Eye (tissue), 1 donor: ENCODE results near the gene QSOX2.

Experiments used
- DNase-seq: peaks from one replicate; pipeline ENCODE4 v3.0.0-alpha.2; 2015

QSOX2 gene

GRCh38 chr9:136201609-136202453 lies 43.8 kb downstream of the QSOX2 start:
- peak; percentile 72 for DNase-seq

DNA sequence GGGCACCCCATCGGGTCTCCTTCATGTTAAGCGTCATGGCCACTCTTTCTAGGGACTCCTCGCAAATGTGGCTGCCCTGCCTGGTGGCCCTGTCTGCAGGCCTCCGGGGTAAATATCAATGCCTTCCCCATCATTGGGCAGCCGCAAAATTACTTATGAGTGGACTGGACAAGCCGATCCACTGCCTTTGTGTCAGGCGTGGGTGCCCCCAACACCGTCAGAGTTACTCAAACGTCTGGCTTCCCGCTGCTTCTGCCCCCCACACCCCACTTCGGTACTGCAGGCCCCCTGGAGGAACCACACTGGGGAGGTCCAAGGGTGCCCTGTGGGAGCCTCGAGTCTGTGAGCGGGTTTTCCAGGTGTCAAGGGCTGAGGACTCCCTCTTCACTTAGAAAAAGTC lies 44.4 kb downstream of the QSOX2 start:
- DNase-seq, result no peak

- peak; percentile 7 for DNase-seq
Observed at GRCh38 chr9:136200424-136200823, 45.2 kb downstream of the QSOX2 start.

DNA sequence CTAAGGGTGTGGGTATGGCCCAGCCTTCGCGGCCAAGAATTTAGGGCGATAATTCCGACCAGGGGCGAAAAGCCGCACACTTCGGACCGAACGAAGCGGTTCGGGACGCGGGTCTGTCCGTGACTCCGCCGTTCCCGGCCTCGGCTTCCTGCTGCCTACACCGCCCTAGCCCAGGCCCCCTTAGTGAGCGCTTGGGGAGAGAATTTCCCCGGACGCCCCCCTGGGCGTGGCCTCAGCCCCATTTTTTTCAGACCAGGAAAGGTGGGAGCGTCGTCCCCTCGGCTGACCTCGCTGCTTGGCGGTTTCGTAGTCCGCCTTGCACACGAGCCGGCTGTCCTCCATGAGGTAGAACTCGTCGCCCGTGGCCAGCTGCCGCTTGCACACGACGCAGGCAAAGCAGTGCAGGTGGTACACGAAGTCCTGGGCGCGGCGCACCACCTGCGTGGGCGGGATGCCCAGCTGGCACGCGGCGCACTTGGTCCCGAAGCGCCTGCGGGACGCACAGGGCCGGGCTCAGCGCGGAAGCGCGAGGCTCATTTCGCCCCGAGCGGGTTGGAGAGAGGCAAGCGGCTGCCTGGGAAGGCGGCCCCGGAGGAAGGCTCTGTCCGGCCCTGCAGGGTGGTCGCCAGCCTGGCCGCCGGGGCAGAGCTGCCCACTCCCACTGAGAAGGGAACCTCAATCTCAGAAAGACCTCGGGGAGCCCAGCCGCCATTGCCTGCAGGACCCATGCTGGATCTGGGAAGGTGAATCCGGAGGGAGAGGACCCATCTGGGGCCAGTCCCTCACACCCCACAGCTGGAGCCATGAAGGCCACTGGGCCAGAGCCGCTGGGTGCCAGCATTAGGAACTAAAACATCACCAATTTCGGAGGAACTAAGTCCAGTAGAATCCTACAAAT lies 46.0 kb downstream of the QSOX2 start:
- DNase-seq, result no peak

GRCh38 chr9:136198605-136199083 lies 47.0 kb downstream of the QSOX2 start:
- DNase-seq, result peak; percentile 45

DNA sequence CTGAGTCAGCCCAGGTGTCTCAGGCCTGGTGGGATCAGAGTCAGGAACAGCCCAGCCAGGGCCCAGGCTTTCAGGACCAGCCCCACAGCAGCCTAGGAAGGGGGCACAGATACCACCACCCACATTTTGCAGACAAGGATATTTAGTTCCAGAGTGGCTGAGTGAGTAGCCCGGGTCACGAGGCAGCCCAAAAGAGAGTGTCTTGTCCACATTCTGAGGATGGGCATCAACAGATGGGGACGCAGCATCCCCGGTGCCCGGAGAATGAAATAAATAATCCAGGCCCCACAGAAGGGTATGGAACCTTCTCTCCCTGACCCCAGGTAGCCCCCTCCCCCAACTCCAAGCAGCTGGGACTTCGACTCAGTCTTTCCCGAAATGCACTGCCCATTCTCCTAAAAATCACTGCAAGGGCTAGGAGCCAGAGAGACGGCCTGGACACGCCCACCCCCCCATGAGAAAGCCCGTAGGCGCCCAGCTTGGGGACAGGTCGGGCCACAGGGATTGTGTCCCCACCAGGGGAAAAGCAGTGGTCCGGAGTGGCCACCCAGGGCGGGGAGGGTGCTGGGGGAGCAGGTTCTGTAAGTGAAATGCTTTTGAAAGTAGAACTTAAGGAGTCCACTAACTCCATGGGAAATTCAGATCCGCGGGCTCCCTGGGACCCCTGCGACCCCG lies 47.5 kb downstream of the QSOX2 start:
- DNase-seq, result no peak

- no peak for DNase-seq
Observed at GRCh38 chr9:136197084-136197875, 48.3 kb downstream of the QSOX2 start.

DNA sequence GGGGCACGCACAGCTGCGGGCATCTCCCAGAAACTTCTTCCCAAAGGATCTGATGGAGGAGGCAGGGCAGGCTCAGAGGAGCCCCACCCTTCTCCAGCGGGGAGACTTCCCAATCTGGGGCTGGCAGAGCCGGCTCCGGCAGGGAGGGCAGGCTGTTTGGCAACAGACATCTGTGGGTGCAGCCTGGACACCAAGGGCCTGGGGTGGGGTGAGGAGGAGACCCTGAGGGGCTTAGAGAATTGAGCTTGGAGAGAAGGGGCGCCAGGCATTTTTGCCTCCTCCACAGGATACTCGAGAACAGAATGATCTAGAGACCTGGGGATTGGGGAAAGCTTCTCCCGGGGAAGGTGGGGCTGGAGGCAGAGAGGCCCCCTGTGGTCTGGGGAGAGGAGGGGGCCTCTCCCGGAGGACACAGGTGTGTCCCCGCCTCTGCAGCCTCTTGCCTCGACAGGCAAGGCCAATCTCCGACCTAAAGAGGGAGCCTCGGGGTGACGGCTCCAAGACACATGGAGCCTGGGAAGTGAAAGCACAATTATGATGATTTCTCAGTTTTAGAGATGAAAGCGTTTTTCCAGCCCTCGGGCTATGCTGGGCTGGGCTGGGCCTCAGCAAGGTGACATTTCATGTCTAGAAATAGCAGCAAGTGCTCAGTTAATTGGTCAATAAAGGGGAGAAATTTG lies 49.1 kb downstream of the QSOX2 start:
- DNase-seq, result no peak

- no peak for DNase-seq
Observed at GRCh38 chr9:136194540-136194939, 51.1 kb downstream of the QSOX2 start.

DNA sequence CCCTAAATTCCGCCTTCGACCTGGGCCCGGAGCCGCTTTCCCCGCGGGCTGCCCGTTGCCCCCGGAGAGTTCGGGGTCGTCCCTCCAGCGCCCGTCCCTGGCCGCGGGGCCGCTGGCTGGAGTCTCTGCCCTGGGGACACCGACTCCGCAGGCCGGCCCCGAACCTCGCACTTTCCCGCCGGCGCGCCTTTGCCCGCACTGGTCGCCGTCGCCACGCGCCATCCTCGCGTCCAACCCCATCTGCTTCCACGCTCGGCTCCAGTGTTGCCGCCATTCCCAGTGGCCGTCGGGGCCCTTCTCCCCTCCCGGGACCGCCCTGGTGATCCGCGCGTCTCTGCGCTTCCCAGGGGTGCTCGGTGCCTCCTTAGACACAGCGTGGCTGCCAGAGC lies 51.7 kb downstream of the QSOX2 start:
- no peak for DNase-seq

DNA sequence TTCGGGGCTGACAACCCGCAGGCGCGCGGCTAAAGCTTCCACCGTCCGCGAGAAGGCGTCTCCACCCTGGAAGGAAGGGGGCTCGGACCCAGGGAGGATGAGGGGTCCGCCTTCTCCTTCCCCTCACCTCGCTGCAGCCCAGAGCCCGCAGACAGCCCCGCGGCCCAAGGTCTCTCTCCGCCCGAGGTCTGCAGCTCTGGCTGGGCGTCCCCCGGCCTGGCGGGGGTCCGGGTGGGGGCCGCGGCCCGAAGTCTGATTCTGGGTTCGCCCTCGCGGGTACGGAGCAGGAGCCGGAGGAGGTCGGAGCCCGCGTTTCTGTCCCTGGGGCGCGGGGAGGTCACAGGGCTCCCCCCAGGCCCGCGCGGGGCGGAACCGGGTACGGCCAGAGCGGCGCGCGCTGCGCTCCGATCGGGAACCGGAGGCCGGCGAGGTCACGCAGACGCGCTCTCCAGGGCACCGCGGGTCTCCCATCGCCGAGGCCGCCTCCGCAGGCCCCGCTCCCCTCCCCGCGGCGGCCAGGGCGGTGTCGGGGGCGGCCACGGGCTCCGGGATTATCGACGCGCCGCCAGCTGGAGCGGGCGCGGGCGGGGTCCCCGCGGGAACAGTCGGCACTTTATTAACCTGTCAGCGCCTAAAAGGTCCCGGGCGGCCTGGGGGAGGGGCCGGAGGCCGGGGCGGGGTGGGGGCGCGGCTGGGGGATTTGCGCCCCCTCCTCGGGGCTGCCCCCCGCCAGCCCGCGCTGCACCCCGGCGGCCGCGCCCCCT lies 52.3 kb downstream of the QSOX2 start:
- DNase-seq, result no peak

- DNase-seq, result no peak
Observed at GRCh38 chr9:136192289-136193126, 53.1 kb downstream of the QSOX2 start.

DNA sequence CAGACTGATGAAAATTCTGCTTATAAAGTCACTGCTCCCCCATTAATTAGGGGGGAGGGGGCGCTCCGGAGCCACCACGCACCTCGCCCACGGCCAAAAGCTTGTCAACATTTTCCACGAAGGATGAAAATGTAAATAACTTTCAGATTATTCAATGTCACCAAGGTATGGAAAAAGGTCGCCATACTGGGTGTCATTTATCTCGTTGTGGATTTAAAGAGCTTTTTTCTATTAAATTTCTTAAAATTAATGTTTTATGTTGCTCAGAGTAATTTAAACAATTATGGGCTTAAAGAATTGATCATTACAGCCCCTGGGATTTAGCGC lies 53.7 kb downstream of the QSOX2 start:
- no peak for DNase-seq

- no peak for DNase-seq
Observed at GRCh38 chr9:136191099-136191959, 54.3 kb downstream of the QSOX2 start.

GRCh38 chr9:136190656-136191055 lies 55.0 kb downstream of the QSOX2 start:
- DNase-seq, result no peak

DNA sequence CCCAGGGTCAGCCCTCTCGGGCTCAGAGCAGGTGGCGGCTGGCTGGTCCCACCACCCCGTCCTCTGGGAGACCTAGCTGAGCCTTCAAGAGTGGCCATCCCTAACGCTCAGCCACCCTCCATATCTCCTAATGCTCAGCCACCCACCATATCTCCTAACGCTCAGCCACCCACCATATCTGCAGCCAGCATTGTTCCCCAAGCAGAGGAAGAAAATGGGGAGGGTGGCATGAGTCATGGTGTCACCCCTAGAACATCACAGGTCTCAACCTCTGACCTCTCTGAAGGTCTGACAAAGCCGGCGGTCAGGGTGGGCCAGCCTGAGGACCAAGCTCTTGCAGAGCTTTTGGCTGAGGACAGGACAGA lies 55.4 kb downstream of the QSOX2 start:
- no peak for DNase-seq

DNA sequence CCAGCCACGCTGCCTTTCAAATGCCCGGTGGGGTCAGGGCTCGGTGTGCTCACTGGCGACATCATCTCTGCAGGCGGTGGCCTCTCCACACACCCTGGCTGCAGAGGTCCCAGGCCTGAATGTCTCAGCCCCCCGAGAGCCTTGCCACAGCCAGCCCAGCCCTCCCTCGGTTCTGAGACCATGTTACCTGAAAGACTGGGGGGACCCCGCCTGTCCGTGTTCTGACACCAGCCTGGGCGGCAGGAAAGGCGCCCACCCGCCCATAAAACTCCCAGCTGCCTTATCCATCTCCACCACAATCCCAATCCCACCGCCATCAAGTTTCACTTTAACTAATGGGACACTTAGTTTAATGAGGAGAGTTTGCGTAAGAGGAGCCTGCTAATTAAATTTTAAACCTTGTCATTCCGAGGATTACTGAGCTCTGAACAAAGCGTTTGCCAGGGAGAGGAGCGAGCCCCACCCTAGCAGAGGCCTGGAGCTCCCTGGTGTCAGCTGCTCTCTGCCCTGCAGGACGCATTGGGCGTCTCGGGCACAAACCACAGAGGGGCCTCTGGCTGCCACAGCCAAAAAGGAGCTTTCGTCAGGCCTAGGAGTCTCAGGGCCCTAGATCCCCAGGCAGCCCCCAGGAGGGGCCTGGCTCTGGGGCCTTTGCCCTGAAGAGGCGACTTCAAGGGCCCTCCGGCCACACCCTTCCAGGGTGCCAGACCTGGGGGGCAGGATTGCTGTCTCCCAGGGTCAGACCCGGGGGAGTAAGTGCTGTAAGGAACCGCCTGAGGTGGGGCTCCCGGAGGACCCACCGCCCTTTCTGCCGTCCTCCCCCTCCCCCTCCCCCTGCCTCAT lies 56.0 kb downstream of the QSOX2 start:
- no peak for DNase-seq
